LNCaP clone FGC (cell line): ENCODE results near the gene ADRM1.

Source experiments
- DNase-seq: peaks from one replicate; pipeline ENCODE4 v3.0.0-alpha.2; 2011; ENCODE audit warnings: low read depth
- H3K4me3 ChIP-seq: 2 replicates; pipeline ENCODE4 v1.5.1; 2011; ENCODE audit warnings: mild to moderate bottlenecking, low read depth, low read length, control low read depth
- TF ChIP-seq, protein P1 (sequence below): IDR thresholded peaks from 2 replicates; pipeline ENCODE4 v1.5.1; 2012; ENCODE audit warnings: mild to moderate bottlenecking; ENCODE audit not compliant: control insufficient read depth, insufficient read depth; ENCODE audit errors: extremely low read depth

Gene ADRM1

DNA sequence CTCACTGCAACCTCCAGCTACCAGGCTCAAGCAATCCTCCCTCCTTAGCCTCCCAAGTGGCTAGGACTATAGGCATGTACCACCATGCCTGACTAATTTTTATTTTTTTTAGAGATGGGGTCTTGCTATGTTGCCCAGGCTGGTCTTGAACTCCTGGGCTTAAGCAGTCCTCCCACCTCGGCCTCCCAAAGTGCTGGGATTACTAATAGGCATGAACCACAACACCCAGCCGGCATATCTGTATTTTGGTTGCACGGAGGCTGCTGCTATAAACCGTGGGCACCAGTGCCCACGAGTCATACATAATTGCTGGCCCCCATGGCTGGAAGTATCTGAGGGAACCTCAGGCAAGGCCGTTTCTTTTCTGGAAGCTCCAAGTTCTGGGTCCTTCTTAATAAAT is 18.3 kb upstream of the ADRM1 start:
- TF ChIP-seq, protein P1, sequence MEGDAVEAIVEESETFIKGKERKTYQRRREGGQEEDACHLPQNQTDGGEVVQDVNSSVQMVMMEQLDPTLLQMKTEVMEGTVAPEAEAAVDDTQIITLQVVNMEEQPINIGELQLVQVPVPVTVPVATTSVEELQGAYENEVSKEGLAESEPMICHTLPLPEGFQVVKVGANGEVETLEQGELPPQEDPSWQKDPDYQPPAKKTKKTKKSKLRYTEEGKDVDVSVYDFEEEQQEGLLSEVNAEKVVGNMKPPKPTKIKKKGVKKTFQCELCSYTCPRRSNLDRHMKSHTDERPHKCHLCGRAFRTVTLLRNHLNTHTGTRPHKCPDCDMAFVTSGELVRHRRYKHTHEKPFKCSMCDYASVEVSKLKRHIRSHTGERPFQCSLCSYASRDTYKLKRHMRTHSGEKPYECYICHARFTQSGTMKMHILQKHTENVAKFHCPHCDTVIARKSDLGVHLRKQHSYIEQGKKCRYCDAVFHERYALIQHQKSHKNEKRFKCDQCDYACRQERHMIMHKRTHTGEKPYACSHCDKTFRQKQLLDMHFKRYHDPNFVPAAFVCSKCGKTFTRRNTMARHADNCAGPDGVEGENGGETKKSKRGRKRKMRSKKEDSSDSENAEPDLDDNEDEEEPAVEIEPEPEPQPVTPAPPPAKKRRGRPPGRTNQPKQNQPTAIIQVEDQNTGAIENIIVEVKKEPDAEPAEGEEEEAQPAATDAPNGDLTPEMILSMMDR = no peak
- no peak for DNase-seq
- no peak overlapping the region for H3K4me3 ChIP-seq

DNA sequence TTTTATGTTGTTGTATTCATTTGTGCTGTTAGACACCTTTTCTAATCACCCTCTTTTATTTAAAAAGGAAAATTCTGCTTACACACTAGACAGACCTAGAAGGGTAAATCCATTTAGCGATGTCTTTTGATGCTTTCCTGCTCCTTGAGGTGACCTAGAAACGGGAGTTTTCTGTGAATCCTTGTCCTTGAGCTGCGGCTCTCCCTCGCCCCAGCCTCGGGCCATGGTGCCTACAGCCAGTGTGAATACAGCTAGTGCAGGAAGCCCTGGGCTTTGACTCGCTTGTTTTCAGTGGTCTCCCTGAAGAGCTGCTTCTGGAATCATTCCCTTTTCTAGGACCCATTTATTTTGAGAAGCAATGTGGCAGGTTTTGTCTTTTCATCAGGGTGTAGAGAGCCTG is 17.6 kb upstream of the ADRM1 start:
- H3K4me3 ChIP-seq = no peak overlapping the region
- TF ChIP-seq, protein P1 = no peak
- no peak for DNase-seq

DNA sequence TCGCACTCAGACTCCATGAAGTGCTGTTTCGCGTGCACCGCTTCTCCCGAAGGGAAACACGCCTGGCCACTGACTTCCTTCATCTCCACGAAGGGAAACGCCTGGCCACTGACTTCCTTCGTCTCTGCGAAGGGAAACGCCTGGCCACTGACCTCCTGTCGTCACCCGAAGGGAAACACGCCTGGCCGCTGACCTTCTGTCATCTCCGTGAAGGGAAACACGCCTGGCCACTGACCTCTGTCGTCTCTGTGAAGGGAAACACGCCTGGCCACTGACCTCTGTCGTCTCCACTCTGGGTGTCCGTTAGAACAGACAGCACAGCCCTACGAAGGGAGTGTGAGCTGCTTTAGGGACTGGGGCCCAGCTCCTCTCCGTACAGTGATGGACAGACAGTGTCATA is 17.1 kb upstream of the ADRM1 start:
- TF ChIP-seq, protein P1 = no peak
- no peak overlapping the region for H3K4me3 ChIP-seq
- no peak for DNase-seq

DNA sequence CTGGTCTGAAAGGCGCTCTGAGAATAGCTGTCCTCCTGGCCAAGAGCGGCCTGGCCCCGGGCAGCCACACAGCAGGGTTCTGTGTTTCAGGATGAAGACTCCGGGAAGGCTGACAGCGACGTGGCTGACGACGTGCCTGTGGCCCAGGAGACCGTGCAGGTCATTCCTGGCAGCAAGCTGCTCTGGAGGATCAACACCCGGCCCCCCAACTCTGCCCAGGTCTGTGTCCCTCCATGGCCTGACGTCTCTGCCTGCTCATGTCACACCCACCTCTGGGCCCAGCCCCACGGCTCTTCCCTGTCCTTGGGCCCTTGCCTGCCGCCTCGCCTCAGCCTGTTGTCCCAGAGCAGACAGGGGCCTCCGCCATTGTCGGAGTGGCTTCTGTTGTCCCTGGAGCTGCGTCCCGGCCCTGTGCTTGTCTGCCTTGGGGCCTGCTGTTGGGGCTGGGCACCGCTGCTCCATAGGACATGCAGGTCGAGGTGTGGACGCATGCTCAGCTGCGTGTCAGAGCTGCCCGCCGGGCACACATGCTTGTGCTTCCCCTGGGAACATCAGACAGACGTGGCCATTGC is 16.2 kb upstream of the ADRM1 start:
- no peak for DNase-seq
- TF ChIP-seq, protein P1 = no peak

DNA sequence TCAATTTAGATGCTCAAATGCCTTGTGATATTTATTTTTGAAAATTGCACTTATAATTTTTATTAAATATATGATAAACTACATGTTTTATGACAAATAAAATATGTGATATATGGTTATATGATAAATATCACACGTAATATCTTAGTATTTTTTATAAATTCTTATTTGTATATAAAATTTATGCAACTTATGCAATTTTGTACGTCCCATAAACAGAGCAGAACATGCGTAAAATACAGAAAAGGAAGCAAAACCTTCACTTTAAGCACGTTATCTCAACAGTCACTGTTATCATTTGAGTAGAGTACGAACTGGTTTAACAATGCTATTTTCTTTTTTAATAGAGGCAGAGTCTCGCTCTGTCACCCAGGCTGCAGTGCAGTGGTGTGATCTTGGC is 15.7 kb upstream of the ADRM1 start:
- DNase-seq = no peak
- TF ChIP-seq, protein P1 = no peak

More for the DNA sequence above, 16.2 kb upstream of the ADRM1 start:
- H3K4me3 ChIP-seq = no peak overlapping the region

DNA sequence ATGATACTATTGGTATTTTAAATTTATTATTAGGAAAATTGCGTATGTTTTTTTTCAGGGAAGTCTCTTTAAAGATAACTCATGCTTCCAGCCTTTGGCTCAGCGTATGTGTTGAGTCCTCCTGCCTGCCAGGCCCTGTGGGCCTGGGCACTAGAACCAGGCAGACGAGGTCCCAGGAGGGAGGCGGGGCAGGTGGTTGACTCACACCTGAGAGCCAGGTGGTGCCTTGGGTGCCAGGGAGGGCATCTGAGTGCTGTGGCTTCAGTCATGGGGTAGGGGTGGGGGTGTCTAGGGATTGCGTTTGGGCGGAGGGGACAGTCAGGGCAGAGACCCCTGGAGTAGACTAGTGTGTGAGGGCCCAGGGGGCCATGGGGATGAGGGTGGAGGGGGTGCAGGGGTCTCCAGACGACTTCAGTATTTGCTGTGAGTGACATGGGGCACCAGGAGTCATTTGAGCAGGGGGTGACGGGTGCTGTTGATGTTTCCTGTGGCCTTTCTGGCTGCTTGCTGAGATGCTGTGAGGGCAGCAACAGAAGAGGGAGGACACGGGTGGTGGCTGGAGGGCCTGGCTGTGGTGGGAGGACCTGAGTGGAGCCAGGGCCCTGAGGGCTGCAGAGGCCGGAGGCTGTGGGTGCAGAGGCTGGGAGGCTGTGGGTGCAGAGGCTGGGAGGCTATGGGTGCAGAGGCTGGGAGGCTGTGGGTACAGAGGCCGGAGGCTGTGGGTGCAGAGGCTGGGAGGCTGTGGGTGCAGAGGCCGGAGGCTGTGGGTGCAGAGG is 14.8 kb upstream of the ADRM1 start:
- H3K4me3 ChIP-seq = no peak overlapping the region
- TF ChIP-seq, protein P1 = no peak
- DNase-seq = no peak

More for the DNA sequence above, 15.7 kb upstream of the ADRM1 start:
- no peak overlapping the region for H3K4me3 ChIP-seq
